Fibroblast of skin of abdomen (primary cell): ENCODE data around the gene GGA1.
"Not testable (repeated sequence)": the region's sequence is repeated elsewhere in the genome, so short reads cannot be mapped to it uniquely, and the experiment has no call there.

Source experiments
- DNase-seq: peaks from one replicate; pipeline ENCODE4 v3.0.0-alpha.2; 2013

The GGA1 gene

DNA sequence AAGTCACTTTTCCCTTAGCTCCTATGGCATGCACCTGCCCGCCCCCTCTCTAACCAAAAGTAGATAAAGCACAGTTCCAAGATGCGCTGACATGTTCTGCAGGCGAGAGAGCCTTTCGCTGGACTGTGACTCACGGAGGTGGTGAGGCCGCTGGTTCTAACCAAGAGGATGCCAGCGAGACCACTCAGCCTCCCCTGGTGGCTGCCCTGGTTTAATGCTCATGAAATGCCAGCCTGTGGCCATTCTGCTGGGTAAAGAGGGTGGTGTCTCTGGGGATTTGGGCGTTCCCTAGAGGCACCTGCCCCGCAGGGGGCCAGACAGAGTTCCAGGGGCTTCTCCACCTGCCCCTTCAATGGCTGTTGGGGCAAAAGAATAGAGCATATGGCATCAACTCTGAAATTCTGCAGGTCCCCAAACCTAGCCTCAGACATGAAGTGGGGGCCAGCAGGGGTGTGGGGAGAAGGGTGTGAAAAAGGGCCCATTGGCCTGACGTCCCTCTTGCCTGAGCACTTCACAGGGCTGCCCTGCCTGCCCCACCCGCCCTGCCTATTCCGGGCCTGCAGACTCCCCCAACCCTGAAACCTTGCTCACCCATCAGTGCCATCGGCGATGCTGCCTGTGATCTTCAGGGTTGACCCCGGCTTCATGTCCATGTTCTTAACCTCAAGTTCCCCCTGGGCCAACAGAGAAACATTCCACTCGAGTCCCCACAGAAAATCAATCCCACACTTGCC, 37.2 kb upstream of the GGA1 start:
- DNase-seq: no peak

DNA sequence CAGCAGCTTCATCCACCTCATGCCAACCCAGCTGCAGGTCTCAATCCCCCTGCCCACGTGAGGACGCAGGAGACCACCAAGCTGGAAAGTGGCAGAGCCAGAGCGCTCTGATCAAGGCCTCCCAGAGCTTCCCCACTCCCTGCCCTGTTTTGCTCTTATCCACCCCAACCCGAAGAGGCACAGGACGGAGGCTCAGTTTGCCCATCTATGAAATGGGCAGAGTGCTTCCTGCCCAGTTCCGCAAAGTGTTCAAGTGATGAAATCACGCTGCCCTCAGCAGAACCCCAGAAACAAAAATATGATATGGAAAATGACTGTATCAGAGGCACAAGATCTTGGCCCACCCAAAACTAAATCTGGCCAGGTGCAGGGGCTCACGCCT, 36.7 kb upstream of the GGA1 start:
- DNase-seq: no peak

GRCh38 chr22:37575490-37576003, 33.1 kb upstream of the GGA1 start:
- DNase-seq: no peak

DNA sequence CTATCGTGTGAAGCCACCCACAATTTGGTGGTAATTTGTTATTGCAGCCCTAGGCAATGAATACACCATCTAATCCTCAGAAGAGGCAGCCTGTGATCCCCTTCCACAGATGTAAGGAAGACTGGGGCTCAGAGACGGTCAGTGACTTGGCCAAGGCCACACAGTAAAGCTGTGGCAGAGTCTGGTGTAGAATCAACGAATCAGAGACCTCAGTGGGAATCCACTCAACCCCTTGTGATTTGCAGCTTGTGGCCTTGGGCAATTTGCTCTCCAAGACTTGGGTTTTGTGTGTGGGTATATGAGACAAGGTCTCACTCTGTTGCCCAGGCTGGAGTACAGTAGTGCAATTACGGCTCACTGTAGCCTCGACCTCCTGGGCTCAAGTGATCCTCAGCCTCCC, 30.6 kb upstream of the GGA1 start:
- no peak for DNase-seq

- no peak for DNase-seq
Observed at GRCh38 chr22:37581504-37581903, 27.1 kb upstream of the GGA1 start.

DNA sequence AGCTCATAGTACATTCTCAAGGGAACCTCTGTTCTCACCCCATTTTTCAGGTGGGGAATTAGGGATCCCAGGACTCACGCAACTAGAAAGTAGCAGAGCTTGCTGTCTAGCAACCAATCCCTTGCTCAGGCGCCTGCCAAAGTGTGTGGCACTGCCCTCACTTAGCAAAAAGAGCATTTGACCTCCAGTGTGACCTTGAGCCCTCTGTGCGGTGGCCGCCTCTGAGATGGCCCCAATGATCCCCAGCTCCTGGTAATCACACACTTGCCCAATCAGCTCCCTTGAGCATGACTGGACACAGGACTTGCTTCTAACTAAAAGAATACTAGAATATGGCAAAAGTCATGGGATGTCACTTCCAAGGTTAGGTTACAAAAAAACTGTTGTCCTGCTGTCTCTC, 26.1 kb upstream of the GGA1 start:
- DNase-seq: no peak

- DNase-seq: no peak
Observed at GRCh38 chr22:37588546-37589215, 20.0 kb upstream of the GGA1 start.

DNA sequence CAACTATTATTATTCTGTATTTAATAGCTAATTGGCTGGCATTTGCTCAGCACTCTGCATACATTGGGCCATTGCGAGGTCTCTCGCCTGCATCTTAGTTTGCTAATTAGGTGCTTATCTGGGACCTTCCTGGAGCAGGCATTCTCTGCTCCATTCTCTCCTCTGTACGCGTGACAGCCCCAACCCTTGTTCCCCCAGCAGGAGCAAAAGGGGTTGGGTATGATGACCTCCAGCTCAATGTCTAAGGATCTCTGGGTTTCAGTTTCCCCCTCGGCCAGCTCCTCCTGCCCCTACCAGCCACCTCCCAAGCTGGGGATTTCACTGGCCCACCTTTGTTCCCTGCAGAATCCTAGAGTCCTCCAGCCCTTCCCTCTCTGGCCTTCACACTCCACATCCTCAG, 19.0 kb upstream of the GGA1 start:
- no peak for DNase-seq

DNA sequence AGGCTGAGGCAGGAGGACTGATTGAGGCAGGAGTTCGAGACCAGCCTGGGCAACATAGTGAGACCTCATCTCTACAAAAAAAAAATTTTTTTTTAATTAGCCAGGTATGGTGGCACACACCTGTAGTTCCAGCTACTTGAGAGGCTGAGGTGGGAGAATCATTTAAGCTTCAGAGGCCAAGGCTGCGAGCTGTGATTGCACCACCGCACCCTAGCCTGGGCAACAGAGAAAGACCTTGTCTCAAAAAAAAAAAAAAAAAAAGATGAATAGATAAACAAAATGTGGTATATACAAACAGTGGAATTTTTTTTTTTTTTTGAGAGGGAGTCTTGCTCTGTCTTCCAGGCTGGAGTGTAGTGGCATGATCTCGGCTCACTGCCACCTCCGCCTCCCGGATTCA, 17.6 kb upstream of the GGA1 start:
- DNase-seq: not testable (repeated sequence)

DNA sequence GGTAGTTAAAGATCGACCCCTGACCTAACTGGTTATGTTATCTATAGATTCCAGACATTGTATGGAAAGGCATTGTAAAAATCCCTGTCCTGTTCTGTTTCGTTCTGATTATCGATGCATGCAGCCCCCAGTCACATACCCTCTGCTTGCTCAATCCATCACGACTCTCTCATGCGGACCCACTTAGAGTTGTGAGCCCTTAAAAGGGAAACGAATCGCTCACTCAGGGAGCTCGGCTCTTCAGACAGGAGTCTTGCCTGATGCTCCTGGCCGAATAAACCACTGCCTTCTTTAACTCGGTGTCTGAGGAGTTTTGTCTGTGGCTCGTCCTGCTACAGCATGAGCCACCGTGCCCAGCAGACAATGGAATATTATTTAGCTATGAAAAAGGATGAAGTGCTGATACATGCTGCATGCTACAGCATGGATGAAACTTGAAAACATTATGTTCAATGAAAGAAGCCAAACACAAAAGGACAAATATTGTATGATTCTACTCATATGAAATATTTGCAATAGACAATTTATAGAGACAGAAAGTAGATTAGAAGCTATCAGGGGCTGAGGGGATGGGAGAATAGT, 16.7 kb upstream of the GGA1 start:
- no peak for DNase-seq

DNA sequence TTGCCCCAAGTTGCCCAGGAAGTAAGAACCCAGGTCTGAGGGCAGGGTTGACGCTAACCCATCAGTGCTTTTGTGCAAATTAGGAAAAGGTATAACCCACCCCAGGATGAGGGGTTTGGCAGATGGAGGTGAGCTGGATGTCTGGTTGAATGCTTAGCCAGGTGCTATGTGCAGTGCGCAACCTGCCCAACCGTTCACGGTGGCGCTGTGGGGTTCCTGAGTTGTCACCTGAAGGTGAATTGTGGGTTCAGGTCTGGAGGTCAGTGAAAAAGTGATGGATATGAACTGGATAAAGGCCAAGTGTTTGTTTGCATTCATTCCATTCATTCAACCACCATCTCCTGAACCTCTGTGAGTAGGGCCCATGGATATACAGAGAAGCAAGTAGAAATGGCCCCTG, 14.4 kb upstream of the GGA1 start:
- no peak for DNase-seq

DNA sequence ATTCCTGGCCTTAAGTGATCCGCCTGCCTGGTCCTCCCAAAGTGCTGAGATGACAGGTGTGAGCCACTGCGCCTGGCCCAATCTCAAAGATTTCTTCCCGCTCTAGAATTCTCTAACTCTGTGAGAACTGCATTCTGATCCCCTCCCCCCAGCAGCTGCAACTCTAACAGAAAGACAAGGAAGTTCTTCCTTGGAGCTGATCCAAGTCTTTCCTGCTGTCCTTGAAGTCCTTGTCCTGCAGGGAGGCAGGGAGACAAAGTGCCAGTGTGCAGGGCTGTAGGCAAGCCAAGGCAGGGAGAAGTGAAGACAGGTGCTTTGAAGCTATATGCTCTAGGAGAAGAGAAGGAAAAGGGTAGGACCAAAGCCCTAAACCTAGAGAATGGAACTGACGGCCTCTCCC, 9.5 kb upstream of the GGA1 start:
- no peak for DNase-seq

DNA sequence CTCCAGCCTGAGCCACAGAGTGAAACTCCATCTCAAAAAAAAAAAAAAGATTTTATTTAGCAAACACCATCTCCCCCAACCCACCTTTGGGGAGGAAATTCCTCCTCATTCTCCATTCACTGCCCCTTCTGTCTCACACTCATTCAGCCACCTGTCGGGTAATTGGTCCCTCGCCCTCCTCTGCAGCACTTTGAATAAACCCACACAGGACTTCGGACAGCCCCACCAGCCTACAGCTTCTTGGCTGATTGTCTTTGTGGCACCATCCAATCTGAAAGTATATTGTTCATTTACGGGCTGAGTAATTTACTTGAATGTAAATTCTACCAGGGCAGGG, 7.5 kb upstream of the GGA1 start:
- no peak for DNase-seq

- DNase-seq: peak; percentile 39
Observed at GRCh38 chr22:37601540-37602442, 6.8 kb upstream of the GGA1 start.

DNA sequence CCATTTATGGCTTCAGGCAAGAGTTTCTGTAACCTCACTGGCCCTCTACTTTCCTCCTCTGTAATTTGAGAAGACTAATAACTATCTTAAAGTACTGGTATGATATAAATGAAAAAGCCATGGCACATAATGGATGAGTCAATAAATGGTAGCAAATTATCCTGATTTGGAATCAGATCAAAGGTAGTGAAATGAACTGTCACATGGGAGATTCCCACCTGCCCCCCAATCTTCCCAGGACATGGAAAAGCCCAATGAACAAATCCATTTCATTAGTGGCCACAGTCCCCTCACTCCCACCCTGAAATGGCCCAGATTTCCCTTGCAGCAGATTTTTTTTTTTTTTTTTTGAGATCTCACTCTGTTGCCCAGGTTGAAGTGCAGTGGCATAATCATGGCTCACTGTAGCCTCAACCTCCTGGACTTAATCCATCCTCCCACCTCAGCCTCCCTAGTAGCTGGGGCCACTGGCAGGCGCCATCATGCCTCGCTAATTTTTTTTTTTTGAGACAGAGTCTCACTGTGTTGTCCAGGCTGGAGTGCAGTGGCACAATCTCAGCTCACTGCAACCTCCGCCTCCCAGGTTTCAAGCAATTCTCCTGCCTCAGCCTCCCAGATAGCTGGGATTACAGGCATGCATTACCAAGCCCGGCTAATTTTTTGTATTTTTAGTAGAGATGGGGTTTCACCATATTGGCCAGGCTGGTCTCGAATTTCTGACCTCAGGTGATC, 5.9 kb upstream of the GGA1 start:
- not testable (repeated sequence) for DNase-seq

- no peak for DNase-seq
Observed at GRCh38 chr22:37604074-37604473, 4.6 kb upstream of the GGA1 start.

DNA sequence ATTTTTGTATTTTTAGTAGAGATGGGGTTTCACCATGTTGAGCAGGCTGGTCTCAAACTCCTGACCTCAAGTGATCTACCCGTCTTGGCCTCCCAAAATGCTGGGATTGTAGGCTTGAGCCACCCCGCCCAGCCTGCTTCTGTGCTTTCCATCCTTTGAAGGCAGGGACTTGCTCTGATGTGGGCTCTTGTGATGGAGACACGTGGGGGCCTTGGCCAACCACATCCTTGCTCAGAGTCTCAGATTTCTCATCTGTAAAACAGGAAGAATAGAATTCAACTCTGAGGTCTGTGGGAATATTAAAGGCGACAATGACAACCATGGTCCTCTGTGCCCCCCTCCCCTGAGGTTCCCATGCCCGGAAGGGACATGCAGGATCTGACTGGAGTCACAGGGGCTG, 3.8 kb upstream of the GGA1 start:
- DNase-seq: no peak

DNA sequence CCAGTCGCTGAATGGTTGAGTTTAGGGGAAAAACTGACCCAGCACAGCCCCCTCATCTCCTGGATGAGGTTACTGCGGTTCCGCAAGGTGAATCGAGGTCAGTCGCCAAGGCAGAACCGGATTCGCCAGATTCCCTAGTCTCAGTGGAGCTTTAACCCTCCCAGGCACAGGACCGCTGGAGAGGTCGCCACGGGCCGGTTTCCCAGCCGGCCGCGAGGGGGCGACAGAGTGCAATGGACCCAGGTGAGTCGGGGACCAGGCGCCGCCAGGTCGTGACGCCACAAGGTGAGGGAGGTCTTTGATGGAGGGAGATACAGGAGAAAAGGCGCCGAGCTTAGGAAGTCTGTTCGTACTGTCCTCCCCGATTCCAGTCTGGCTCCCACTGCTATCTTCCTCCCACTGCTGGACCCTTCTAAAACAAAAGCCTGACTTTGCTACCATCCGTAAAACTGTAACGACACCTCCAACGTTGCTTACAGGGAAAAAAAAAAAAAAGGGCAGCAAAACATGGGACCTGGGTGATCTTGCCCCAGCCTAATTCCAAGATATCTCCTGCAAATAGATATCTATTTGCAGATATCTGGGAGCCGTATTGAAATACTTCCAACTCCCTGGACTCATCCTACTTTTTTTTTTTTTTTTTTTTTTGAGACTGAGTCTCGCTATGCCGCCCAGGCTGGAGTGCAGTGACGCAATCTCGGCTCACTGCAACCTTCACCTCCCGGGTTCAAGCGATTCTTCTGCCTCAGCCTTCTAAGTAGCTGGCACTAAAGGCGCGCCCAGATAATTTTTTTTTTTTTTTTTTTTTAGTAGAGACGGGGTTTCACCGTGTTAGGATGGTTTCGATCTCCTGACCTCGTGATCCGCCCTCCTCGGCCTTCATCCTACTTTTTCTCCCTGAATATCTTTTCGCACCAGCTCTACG, 1.4 kb upstream of the GGA1 start:
- peak; percentile 45 for DNase-seq

- DNase-seq: no peak
Observed at GRCh38 chr22:37607935-37608476, 628 bp upstream of the GGA1 start.

DNA sequence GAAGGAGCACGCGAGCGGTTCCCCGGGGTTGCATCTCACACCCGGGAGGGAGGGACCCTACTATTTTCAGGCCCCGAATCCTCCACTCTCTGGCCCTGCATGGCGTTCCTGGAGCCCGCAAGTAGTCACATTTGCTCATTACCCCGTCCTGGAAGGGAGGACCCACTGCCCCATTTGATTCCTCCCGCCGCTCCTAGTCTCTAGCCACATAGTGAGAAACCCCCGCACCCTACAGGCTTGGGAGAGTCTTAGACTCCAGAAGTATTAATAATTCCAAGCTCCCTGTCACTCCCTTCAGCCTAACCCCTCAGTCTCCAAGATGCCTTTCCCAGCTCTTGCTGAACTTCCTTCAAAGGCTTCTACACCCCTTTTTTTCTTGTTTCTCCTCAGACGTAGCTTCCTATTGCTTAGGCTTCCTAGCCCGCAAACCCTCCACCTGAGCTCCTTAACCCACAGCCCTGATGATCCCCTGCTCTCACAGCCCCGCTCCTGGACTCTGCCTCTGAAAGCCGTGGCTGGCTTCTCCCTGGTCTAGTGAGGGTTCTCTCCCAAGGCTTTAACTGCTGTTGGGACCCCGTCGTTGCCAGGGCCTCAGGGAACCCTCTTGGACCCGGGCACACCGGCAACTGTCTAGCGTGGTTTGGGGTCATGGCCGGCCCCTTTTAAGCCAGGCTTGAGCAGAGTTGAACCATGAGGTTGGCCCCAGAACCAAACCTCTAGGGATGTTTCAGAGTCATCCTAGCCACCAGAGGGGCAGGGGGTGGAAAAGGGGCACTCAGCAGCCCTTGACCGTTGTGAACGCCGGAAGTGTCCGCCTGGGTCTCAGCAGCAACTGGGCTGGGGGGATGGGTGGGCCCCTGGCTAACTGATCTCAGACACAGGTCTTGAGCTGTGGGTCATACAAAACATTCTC, 862 bp downstream of the GGA1 start:
- no peak for DNase-seq
